ENCODE measurements around the gene GRK3. TPM values are rescaled to one million over a fixed set of nuclear protein-coding genes. Genes with fewer than 3 reads are reported as not detected.

Gene GRK3
- total RNA-seq, 4 donors from 2014 or later: 0.49 to 1.1 (median 0.81) TPM

DNA sequence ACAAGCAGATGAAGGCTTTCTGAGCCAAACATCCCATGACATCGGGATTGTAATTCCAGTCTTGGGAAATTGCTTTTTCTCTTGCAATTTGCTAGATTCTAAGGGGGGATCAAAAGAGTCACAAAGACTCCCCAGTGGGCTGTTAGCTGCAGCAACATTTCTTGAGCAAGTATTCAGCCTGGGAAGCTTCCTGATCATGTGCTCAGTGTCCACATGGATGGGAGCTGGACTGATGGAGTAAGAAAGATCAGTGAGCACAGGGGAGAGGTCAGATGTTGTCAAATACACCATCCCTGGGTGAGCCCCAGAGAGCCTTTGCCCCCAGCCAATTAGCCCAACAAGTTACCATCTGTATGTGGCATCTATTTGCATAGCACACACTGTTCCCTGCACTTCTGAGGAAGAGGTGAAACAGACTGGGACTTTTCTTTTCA, 10.2 kb upstream of the GRK3 start:
- no peak for DNase-seq
- no peak overlapping the region for H3K4me3 ChIP-seq
- no peaks in the 10 kb centered on the region for H3K36me3 ChIP-seq
- TF ChIP-seq, protein P1, sequence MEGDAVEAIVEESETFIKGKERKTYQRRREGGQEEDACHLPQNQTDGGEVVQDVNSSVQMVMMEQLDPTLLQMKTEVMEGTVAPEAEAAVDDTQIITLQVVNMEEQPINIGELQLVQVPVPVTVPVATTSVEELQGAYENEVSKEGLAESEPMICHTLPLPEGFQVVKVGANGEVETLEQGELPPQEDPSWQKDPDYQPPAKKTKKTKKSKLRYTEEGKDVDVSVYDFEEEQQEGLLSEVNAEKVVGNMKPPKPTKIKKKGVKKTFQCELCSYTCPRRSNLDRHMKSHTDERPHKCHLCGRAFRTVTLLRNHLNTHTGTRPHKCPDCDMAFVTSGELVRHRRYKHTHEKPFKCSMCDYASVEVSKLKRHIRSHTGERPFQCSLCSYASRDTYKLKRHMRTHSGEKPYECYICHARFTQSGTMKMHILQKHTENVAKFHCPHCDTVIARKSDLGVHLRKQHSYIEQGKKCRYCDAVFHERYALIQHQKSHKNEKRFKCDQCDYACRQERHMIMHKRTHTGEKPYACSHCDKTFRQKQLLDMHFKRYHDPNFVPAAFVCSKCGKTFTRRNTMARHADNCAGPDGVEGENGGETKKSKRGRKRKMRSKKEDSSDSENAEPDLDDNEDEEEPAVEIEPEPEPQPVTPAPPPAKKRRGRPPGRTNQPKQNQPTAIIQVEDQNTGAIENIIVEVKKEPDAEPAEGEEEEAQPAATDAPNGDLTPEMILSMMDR (IDR thresholded peaks at IDR 0.05 in 4 of 5, conservative IDR thresholded peaks at IDR 0.05 in 1 of 5): no peak
- TF ChIP-seq POLR2A (IDR thresholded peaks at IDR 0.05): no peak
- intact Hi-C loops (cut with DNase I; ENCODE audit: low total_unique reads) (no loop called here), in situ Hi-C loops (cut with MboI; ENCODE audit: low sequenced_read_pairs in 4 of 4) (loop anchor here in 1 of 4 donors (25.0 kb wide), 1 partner anchor 108 kb away; no protein-coding TSS in a partner anchor)
- H3K27ac ChIP-seq: no peak overlapping the region
- no peaks in the 10 kb centered on the region for H3K4me1 ChIP-seq
- no peak for ATAC-seq
- no peaks in the 10 kb centered on the region for H3K27me3 ChIP-seq
- H3K9me3 ChIP-seq: no peaks in the 10 kb centered on the region

DNA sequence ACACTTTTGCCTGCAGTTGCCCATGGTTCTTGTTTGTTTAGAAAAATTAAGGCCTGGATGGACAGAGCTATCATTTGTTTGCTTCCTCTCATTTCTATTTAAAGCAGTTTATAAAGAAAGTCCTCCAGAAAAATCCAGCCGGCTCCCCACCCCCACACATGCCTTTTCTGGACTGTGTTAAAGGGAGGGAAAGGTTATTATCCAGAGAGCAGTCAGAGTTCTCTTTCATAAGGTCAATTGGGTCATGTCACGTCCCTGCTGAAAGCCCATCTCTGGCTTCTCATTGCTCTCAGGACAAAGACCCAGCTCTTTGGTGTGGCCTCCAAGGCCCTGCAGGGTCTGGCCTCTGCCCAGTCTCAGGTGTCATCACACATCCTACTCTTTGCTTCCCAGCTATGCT, 9.8 kb upstream of the GRK3 start:
- no peak for DNase-seq

DNA sequence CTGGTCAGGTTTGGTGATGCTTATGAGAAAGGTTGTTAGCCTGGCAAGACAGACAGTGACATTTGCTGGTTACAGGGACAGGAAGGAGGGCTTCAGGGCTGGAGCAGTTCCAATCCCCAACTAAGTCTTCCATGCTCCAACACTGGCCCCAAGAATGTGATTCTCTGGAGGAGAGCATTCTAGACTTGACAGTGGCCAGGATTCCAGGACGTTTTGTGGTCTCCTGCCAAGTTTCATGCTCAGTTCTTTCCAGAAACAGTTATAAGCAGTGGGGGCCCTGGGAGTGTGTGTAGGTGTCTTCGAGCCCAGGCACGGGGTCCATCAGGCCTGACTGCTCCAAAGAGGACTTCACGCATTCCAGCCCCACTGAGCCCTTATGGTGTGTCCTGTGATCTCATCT, 8.9 kb upstream of the GRK3 start:
- H3K4me3 ChIP-seq: no peak overlapping the region
- no peaks in the 10 kb centered on the region for H3K9me3 ChIP-seq
- no peaks in the 10 kb centered on the region for H3K36me3 ChIP-seq
- DNase-seq (no peak), ATAC-seq (no peak)
- TF ChIP-seq, protein P1 (IDR thresholded peaks at IDR 0.05 in 4 of 5, conservative IDR thresholded peaks at IDR 0.05 in 1 of 5): no peak
- no peak for TF ChIP-seq POLR2A (IDR thresholded peaks at IDR 0.05)
- H3K27ac ChIP-seq: no peak overlapping the region
- no peaks in the 10 kb centered on the region for H3K4me1 ChIP-seq
- H3K27me3 ChIP-seq: no peaks in the 10 kb centered on the region
- intact Hi-C loops (cut with DNase I; ENCODE audit: low total_unique reads): no loop called here
- in situ Hi-C loops (cut with MboI; ENCODE audit: low sequenced_read_pairs in 4 of 4): loop anchor here in 1 of 4 donors (25.0 kb wide), 1 partner anchor 107 kb away; no protein-coding TSS in a partner anchor

More for the DNA sequence above, 9.8 kb upstream of the GRK3 start:
- ATAC-seq: no peak
- H3K9me3 ChIP-seq: no peaks in the 10 kb centered on the region
- H3K27me3 ChIP-seq: no peaks in the 10 kb centered on the region
- H3K4me1 ChIP-seq: no peaks in the 10 kb centered on the region
- in situ Hi-C loops (cut with MboI; ENCODE audit: low sequenced_read_pairs in 4 of 4): loop anchor here in 1 of 4 donors (25.0 kb wide), 1 partner anchor 108 kb away; no protein-coding TSS in a partner anchor
- intact Hi-C loops (cut with DNase I; ENCODE audit: low total_unique reads): no loop called here
- H3K27ac ChIP-seq: no peak overlapping the region
- no peak overlapping the region for H3K4me3 ChIP-seq
- H3K36me3 ChIP-seq: no peaks in the 10 kb centered on the region
- no peak for TF ChIP-seq POLR2A (IDR thresholded peaks at IDR 0.05)
- TF ChIP-seq, protein P1 (IDR thresholded peaks at IDR 0.05 in 4 of 5, conservative IDR thresholded peaks at IDR 0.05 in 1 of 5): no peak

DNA sequence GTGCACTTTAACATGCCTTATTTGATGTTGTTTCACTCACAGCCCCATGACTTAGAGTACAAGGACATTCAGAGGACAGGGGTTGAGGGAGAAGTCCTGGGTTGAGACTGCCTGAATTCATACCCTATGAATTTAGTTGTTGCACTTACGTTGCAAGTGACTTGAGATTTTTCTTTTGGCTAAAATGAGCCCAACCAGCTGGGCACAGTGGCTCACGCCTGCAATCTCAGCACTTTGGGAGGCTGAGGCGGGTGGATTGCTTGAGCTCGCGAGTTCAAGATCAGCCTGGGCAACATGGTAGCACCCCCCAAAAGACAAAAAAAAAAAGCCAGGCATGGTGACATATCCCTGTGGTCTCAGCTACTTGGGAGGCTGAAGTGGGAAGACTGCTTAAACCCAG, 7.3 kb upstream of the GRK3 start:
- H3K4me3 ChIP-seq: no peak overlapping the region
- DNase-seq: no peak
- intact Hi-C loops (cut with DNase I; ENCODE audit: low total_unique reads): no loop called here

More for the DNA sequence above, 7.3 kb upstream of the GRK3 start:
- Histone ChIP-seq H3K36me3 (no peaks in the 10 kb centered on the region), H3K4me1 (no peaks in the 10 kb centered on the region), H3K27ac (no peak overlapping the region), H3K27me3 (no peaks in the 10 kb centered on the region), H3K9me3 (no peaks in the 10 kb centered on the region)
- TF ChIP-seq, protein P1 (IDR thresholded peaks at IDR 0.05 in 4 of 5, conservative IDR thresholded peaks at IDR 0.05 in 1 of 5): no peak
- TF ChIP-seq POLR2A (IDR thresholded peaks at IDR 0.05): no peak
- in situ Hi-C loops (cut with MboI; ENCODE audit: low sequenced_read_pairs in 4 of 4): loop anchor here in 1 of 4 donors (25.0 kb wide), 1 partner anchor 105 kb away; no protein-coding TSS in a partner anchor
- no peak for ATAC-seq

Measured in gastrocnemius medialis (tissue), 4 donors.